ENCODE data around the gene ADARB2. TPM values are rescaled to one million over a fixed set of nuclear protein-coding genes. Genes with fewer than 3 reads are reported as not detected.
A peak's percentile ranks its signal among the peaks of the same experiment; 100 is the strongest.

Gene ADARB2
- total RNA-seq, 1 donor from 2014 or later: 0.10 TPM

DNA sequence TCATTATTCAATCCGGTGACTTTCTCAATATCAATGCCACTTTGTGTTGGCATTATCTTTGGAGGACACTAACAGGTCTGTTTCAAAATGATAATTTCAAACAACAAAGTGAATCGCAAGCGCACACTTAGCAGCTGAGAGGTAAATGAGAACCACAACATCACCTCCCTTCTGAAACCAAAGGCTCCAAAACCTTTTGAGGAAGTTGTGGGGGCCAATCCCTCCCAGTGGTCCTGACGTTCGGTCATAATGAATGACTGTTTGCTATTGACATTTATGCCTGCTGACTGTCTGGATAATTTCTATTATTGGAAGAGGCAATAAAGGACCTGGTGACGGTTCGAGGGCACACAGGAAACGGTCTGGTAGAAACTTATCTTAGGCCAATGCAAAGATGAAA, 1.8 kb downstream of the ADARB2 start:
- DNase-seq: no peak

GRCh38 chr10:1734288-1734687, 3.0 kb downstream of the ADARB2 start:
- DNase-seq: no peak

DNA sequence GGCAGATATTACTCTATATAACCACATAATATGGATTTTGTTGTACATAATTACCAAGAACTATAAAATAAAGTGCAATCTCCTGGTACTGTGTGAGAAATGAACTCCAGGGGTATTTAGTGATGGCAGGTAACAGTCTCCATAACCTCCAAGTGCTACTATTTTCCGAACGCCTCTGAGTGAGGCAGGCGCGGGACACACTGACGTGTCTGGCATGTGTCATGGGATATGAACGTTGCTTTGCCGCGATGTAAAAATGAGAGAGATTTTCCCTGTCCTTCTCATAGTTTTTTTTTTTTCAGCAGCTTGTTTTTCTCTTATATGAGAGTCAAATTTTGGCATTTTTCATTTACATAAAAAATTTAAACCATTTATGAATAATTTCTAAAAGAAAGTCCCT, 3.6 kb downstream of the ADARB2 start:
- no peak for DNase-seq

DNA sequence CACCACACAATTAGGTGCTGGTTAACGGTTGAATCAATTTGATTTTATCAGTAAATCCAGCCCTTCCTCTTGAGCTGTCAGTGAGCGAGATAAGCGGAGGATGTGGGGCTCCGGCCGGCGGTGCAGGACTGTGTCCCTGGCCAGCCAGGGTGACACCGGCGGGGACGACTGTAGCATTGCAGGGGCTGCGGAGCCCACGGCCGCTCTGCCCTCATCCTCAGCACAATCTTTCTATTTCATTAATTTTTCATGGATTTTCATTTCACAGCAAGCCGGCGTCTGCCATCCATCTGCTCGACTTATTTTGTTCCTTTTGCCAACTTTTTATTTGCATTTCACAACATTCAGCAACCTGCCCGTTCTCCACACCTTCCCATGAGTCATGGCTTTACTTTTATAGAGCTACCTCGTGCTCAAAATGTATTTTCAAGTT, 4.7 kb downstream of the ADARB2 start:
- no peak for DNase-seq

- no peak for DNase-seq
These were observed 5.7 kb downstream of the ADARB2 start for GRCh38 chr10:1731592-1731991.

DNA sequence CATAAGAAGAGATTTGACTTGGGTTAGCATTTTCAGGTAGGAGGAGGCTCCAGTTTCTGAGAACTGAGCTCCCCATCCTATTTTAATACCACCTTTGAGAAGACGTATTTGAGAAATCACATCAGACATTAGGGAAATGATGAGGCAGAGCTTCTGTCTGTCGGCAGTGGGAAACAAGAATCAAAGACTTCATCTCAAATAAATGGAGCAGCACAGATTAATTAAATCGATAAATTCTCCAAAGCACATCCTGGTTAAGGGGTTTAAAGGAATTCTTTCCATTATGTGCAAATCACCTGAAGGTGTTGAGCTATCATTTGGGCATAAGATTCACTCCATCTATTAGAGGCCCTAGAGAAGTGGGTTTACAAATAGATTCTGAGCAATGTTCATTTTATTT, 7.6 kb downstream of the ADARB2 start:
- no peak for DNase-seq

GRCh38 chr10:1726861-1727260, 10.5 kb downstream of the ADARB2 start:
- no peak for DNase-seq

- no peak for DNase-seq
These were observed 12.3 kb downstream of the ADARB2 start for GRCh38 chr10:1724921-1725488.

GRCh38 chr10:1716839-1717238, 20.5 kb downstream of the ADARB2 start:
- DNase-seq: no peak

DNA sequence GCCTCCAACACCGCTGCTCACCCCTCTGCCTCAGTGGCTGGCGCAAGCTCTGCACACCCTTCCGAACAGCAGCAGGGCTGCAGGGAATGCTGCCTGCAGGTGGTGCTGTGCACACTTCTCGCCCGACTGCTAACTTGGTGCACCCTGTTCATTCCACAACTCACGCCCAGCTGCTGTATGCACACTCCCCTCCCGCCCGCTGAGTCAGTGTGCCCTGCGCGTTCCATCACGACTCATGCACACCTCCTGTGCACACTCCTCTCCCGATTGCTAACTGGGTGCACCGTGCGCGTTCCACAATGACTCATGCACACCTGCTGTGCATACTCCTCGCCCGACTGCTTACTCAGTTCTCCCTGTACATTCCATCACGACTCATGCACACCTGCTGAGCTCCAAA, 21.5 kb downstream of the ADARB2 start:
- DNase-seq: peak; percentile 16

GRCh38 chr10:1712944-1713671, 24.2 kb downstream of the ADARB2 start:
- no peak for DNase-seq

DNA sequence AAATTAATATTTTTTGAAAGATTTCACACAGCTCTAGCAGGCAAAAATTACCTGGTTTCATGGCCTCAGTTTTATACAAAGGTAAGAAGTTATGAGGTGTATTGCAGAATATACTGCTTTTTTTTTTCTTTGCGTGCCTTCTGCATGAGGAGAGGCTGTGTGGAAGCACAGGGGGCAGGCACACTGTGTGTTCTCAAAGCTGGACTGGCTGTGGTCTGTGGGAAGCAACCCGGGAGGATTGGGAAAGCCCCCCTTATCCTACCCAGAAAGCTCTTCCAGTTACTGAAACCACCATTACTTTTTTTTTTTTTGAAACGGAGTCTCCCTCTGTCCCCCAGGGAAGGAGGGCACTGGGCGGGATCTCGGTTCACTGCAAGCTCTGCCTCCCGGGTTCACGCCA, 25.0 kb downstream of the ADARB2 start:
- no peak for DNase-seq

- peak; percentile 59 for DNase-seq
These were observed 28.2 kb downstream of the ADARB2 start for GRCh38 chr10:1709161-1709560.

- no peak for DNase-seq
These were observed 28.6 kb downstream of the ADARB2 start for GRCh38 chr10:1708746-1709145.

GRCh38 chr10:1706711-1707110, 30.6 kb downstream of the ADARB2 start:
- DNase-seq: no peak

- no peak for DNase-seq
These were observed 31.1 kb downstream of the ADARB2 start for GRCh38 chr10:1706256-1706655.

DNA sequence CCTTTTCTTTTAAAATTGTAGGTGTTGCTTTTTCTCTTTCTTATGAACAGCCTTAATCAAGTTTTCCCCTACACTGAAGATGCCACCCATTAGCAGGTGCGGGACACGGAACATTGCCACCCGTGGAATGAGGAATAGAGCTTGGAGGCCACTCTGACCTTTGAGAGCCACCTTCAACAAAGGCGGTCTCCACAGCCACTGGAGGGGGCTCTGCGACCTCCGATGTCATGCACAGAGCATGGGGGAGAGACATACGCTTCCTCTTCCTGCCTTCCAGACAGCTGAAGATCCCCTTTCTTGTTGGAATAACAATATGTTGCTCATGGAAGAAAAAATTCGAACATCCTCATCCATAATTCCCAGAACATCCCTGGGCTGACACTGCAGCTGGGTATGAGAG, 39.1 kb downstream of the ADARB2 start:
- DNase-seq: no peak

GRCh38 chr10:1696106-1696505, 41.2 kb downstream of the ADARB2 start:
- DNase-seq: no peak

- no peak for DNase-seq
These were observed 47.2 kb downstream of the ADARB2 start for GRCh38 chr10:1690086-1690485.

- DNase-seq: no peak
These were observed 48.8 kb downstream of the ADARB2 start for GRCh38 chr10:1688531-1688930.

GRCh38 chr10:1687623-1688150, 49.6 kb downstream of the ADARB2 start:
- DNase-seq: no peak

DNA sequence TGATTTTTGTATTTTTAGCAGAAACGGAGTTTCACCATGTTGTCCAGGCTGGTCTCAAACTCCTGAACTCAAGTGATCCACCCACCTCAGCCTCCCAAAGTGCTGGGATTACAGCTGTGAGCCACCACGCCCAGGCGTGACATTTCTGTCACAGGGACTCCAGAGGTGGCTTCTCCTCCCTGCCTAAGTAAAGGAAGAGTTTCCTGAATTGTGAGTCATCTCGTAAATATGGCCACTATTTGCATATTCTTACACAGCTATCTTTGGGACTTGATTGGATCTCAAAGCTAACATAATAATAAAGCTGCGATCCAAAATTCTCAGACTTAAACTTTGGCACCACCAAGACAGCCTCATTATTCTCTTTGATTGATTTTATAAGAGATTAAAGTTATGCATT, 50.1 kb downstream of the ADARB2 start:
- no peak for DNase-seq

DNA sequence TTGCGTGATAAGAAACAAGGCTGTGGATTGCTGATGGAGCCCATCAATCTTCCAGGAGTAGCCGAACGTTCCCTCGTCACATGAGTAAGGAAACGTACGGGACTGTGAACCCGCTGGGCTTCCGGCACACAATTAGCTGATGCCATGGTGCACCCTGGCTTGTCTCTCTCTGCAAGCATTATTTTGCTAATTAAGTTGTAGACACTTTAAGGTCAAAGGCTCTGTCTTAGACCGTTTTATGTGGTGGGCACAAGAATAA, 50.9 kb downstream of the ADARB2 start:
- no peak for DNase-seq

DNA sequence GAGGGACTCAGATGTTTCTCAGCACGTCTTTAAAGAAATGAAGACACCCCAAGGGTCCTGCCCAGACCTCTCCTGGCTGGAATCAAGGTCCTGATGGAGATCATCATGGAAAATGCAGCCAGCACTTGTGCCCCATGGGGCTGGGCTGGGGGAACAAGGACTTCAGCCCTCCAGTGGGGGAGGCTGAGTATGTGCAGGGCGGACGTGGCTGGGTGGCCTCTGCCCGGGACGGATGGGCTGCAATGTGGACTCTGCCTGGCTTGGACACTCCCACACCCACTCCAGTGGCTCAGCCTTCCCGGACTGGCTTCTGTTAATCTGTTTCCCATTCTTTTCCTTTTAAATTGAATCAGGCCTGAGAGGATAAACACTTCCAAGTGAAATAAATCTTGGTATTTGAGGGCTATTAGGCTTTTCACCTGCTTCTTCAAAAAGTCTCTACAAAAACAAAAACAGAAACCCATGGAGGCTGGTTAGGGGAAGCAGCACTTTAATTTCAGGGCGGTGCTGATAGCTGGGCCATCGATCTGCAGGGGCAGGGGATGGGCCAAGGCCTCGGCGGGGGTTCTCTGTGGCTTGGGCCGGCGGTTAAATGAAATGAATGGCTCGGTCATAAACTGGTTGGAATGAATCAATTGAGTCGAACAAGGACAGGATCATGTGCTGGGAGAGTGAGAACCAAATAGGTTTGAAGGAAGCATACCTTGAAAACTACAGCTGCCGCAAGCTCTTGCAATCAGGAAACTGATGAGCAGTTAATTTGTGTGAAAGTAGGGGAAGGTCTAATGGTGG, 51.4 kb downstream of the ADARB2 start:
- peak; percentile 2 for DNase-seq
